HEK293T (cell line): ENCODE measurements around the gene MFSD8.

ENCODE experiments used
- BHLHE40 ChIP-seq: fragments of 450-650 bp; IDR thresholded peaks from 2 replicates; pipeline ENCODE4 v1.6.1; 2016; ENCODE audit warnings: mild to moderate bottlenecking, moderate library complexity, borderline replicate concordance
- ELF4 ChIP-seq: fragments of 450-650 bp; IDR thresholded peaks from 2 replicates; pipeline ENCODE4 v1.6.1; 2017; ENCODE audit warnings: antibody characterized with exemption

DNA sequence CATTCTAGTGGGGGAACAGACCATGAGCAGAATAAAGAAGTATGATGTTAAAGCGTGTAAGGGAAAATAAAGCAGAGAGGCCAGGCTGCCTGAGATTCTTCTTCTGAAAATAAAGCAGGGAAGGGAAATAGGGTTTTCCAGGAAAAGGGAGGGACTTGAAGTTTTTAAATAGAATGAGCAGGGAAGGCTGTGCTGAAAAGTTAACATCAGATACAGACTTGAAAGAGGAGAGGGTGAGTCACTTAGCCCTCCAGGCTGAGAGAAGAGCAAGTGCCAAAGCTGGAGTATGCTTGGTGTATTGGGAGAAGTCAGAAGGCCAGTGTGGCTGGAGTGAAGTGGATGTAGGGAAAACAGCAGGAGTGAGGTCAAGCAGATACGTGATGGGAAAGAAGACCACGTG, 94.3 kb downstream of the MFSD8 start:
- TF ChIP-seq ELF4 (no peak), BHLHE40 (no peak)
